Measurements from ENCODE around the gene SNAP25. TPM values are rescaled to one million over a fixed set of nuclear protein-coding genes. Genes with fewer than 3 reads are reported as not detected.
A peak's percentile ranks its signal among the peaks of the same experiment; 100 is the strongest.

The SNAP25 gene
- total RNA-seq, 1 donor from 2014 or later = not detected

- no peak for DNase-seq (ENCODE audit: low read depth, low spot score)
Measured at GRCh38 chr20:10332656-10333415, 114.2 kb downstream of the SNAP25 start.

- no peak for DNase-seq (ENCODE audit: low read depth, low spot score)
Measured at GRCh38 chr20:10336959-10337729, 118.5 kb downstream of the SNAP25 start.

GRCh38 chr20:10338426-10339180 lies 120.0 kb downstream of the SNAP25 start:
- no peak for DNase-seq (ENCODE audit: low read depth, low spot score)

GRCh38 chr20:10339609-10340008 lies 121.0 kb downstream of the SNAP25 start:
- DNase-seq (ENCODE audit: low read depth, low spot score) = no peak

GRCh38 chr20:10342152-10342551 lies 123.5 kb downstream of the SNAP25 start:
- no peak for DNase-seq (ENCODE audit: low read depth, low spot score)

GRCh38 chr20:10344953-10345352 lies 126.3 kb downstream of the SNAP25 start:
- no peak for DNase-seq (ENCODE audit: low read depth, low spot score)

GRCh38 chr20:10347086-10347880 lies 128.7 kb downstream of the SNAP25 start:
- no peak for DNase-seq (ENCODE audit: low read depth, low spot score)

GRCh38 chr20:10349118-10349517 lies 130.5 kb downstream of the SNAP25 start:
- no peak for DNase-seq (ENCODE audit: low read depth, low spot score)

- DNase-seq (ENCODE audit: low read depth, low spot score) = no peak
Measured at GRCh38 chr20:10350188-10350842, 131.7 kb downstream of the SNAP25 start.

GRCh38 chr20:10352934-10353824 lies 134.5 kb downstream of the SNAP25 start:
- peak; percentile 95 for DNase-seq (ENCODE audit: low read depth, low spot score)

- DNase-seq (ENCODE audit: low read depth, low spot score) = no peak
Measured at GRCh38 chr20:10356628-10357027, 138.0 kb downstream of the SNAP25 start.

Other genes with a start within 250 kb of the SNAP25 start
- 2.8 and 3.5 TPM in 2 replicates for gene ANKEF1, start 183.8 kb upstream of the SNAP25 start, total RNA-seq
- gene MKKS, start 215.4 kb downstream of the SNAP25 start, total RNA-seq = 3.7 and 6.5 TPM in 2 replicates
- 2.8 and 3.9 TPM in 2 replicates for gene SLX4IP, start 216.5 kb downstream of the SNAP25 start, total RNA-seq

All from pulmonary artery endothelial cell (primary cell).